Measurements from ENCODE around the gene RAF1.
"Not testable (repeated sequence)": the region's sequence is repeated elsewhere in the genome, so short reads cannot be mapped to it uniquely, and the experiment has no call there.

Gene RAF1

DNA sequence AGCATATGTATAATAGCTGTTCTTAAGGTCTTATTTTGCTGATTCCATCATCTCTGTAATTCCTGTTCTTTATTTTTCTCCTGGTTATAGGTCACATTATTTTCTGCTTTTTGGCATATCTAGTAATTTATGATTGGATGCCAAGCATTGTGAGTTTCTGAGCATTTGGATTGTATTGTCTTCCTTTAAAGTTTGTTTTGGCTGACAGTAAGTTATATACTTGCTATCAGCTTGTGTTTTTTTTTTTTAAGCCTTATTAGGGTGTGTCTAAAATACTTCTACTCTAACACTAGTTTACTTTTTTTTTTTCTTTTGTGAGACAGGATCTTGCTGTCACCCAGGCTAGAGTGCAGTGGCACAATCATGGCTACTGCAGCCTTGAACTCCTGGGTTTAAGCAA lies 96.9 kb downstream of the RAF1 start:
- in situ Hi-C loops (cut with MboI; ENCODE audit: low sequenced_read_pairs): no loop called here

DNA sequence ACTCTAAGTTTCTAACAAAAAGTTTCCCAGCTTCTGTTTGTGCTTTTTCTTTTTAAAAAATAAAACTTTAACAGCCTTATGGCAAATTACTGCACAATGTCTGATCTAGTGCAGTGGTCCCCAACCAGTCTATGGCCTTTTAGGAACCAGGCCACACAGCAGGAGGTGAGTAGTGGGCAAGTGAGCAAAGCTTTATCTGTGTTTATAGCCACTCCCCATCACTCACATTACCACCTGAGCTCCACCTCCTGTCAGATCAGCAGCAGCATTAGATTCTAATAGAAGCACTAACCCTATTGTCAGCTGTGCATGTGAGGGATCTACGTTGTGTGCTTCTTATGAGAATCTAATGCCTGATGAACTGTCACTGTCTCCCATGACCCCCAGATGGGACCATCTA lies 101.5 kb downstream of the RAF1 start:
- in situ Hi-C loops (cut with MboI; ENCODE audit: low sequenced_read_pairs): no loop called here

DNA sequence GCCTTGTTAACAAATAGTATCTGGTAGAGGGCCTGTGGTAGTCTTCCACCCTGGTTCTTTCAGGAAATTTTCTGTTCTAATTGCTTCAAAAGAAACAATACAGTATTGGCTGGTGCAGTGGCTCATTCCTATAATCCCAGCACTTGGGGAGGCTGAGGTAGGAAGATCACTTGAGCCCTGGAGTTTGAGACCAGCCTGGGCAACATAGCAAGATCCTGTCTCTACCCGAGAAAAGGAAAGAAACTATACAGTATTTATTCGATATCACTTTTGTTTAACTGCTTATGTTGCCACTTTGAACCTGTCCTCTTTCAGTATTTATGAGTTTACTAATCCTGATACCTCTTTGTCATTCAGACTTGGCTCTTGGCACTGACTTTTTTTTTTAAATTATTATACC lies 102.5 kb downstream of the RAF1 start:
- in situ Hi-C loops (cut with MboI; ENCODE audit: low sequenced_read_pairs): no loop called here

DNA sequence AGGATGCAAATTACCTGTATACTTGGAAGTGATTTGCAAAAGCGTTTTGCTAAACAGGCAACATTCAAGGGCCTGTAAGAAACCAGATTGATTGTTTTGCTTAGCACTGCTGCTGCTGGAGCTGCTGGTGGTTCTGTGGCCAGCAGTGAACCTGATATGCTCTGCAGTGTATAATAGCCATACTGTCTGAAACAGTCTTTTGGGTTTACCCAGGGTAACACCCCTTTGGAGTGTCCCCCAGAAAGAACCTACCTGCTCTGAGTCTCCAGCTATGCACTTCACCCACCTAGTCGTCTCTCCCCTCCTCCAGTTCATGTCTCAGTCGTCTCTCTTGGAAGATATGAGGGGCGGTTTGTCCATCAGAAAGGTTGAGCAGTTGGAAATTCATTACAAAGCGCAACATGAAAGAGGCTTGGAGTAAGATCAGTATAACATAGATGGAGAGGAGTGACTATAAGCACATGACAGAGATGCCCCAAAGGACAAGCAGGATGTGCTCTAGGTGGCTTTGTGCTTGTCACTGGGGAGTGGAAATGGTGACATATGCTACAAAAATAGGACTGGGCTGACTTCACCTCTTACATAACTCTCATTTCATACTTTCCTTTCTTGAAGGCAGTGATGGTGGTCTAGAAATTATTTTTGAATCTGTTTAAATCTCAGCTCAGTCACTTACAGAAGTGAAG lies 103.3 kb downstream of the RAF1 start:
- in situ Hi-C loops (cut with MboI; ENCODE audit: low sequenced_read_pairs): no loop called here

DNA sequence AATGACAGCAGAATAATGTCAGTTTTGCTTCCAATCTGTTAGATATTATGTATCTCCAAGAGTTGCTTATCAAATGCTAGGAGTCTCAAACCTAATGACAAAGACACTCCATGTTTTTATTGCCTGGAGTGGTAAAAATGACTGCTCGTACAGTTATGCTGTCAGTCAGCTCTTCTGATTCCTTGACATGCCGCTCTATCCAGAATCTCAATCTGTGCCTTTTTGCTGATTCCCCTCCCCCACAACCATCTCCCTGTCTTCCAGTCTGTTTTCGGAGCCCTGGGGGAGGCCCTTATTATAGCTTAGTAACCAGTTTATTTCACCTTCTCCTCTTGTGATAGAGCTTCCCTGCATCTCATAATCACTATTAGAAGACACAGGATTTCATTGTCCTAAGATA lies 104.4 kb downstream of the RAF1 start:
- in situ Hi-C loops (cut with MboI; ENCODE audit: low sequenced_read_pairs): no loop called here

DNA sequence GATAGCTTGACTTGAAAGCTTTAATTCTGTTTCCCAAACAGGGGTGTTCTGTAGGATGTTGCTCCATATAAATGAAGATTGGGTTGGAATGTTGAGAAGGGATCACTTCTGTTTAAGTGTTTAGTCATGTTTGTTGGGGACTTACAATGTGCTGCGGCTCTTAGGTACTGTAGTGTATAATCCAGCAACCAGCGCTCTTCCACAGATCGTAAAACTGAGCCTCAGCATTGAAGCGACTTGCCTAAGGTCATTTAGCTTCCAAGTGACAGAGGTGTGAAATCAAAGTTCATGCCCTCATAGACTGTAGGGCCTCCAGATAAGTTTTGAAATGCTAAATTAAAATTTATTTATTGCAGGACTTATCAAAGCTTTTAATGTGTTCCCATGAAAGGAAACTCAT lies 105.2 kb downstream of the RAF1 start:
- in situ Hi-C loops (cut with MboI; ENCODE audit: low sequenced_read_pairs): no loop called here

DNA sequence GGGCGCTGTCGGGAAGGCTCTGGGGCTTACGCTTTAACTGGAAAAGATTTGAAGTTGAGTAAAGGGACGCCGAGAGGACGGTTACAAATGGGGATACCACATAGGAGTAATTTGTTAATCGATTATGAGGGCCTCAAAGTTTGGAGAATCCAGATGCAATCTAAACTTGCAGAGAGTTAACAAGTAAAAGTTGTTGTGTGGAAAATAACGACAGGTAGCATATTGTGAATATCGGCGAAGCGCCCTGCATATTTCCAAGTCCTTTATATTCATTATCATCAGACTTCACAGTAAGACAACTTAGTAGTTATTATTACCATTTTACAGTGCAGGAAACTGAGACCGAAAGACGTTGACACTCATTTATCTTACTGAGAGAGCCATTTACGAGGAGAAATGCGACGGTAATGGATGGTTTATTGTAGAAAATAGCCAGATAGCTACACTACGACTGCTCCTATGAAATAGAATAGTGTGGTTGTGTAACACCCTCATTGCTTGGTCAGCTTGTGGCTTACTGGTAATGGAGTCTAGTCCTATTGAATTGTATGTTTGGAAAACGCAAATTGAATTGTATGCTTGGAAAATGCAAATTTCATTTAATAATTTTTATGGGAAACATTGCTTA lies 106.3 kb downstream of the RAF1 start:
- in situ Hi-C loops (cut with MboI; ENCODE audit: low sequenced_read_pairs): no loop called here

DNA sequence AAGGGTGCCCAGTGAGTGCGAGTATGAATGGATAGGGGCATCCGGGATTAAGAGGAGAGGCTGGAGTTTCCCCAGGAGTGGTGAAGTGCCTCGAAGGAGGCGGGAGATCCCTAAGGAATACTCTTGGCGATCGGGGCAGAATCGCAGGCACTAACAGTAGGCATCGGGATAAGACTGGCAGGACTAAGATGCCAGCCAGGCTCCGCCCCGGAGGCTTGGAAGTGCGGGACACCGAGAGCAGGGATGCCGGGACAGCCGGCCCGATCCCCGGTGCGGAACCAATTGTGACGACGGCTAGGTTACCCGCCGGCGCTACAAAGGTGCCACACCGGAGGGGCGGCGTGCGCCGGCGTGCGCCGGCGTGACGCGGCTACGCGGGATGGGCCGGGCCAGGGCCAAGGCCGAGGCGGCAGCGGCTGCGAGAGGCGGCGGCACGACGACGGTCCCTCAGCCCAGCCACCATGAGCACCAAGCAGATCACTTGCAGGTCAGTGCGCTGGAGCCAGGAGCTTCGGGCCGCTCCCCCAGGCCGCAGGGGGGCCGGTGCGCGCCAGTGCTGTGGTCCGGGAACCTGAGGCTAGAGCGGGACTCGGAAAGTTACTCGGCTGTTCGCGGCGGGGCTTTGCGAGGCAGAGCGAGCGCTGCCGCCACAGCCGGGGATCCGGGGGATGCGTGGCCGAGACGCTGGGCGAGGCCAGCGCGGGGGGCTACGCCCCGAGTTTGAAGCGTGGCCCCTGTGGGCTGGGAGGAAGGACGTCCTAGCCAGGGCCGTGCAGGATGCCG lies 107.0 kb downstream of the RAF1 start, which contains the start of gene MKRN2:
MKRN2 (plus strand) TSS at position 398 of the 783 bp plus-strand sequence; CDS start at position 462, 64 bp downstream.
- in situ Hi-C loops (cut with MboI; ENCODE audit: low sequenced_read_pairs): no loop called here

DNA sequence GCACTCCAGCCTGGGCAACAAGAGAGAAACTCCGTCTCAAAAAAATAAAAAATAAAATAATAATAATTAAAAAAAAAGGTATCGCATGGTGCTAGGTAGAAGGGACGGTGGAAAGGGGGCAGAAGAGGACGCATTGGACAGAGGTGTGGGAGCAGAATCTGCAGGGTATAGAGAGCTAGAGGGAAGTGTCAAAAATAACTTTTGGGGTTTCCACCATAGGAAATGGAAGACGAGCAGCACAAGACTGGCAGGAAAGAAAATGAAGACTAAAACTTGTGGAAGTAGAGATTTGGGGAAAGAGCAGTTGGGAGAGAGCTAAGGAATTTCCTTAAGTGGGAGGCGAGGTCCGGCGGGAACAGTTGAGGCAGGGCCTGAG lies 107.6 kb downstream of the RAF1 start:
- in situ Hi-C loops (cut with MboI; ENCODE audit: low sequenced_read_pairs): no loop called here

DNA sequence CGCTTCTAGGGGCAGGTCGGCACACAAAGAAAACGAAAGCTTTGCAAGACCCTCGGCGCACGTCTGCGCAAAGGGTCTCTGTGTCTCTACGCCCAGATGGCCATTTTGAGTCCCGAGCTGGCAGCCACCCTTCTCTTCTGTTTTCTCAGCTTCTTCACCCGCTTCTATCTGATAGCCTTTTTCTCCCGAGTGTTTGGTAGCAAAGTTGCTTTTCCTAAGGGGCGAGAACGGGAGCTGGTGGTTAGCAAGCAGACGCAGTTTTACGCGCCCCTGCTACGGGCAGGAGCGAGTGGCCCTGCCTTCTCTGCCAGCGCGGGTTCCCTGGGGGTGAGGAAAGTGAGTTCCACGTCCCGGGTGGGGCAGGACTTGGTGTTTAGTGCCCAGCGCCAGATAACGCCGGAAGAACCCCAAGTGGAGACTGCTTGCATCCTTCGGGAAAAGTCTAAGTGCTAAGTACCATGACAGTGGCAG lies 110.0 kb downstream of the RAF1 start:
- in situ Hi-C loops (cut with MboI; ENCODE audit: low sequenced_read_pairs): no loop called here

DNA sequence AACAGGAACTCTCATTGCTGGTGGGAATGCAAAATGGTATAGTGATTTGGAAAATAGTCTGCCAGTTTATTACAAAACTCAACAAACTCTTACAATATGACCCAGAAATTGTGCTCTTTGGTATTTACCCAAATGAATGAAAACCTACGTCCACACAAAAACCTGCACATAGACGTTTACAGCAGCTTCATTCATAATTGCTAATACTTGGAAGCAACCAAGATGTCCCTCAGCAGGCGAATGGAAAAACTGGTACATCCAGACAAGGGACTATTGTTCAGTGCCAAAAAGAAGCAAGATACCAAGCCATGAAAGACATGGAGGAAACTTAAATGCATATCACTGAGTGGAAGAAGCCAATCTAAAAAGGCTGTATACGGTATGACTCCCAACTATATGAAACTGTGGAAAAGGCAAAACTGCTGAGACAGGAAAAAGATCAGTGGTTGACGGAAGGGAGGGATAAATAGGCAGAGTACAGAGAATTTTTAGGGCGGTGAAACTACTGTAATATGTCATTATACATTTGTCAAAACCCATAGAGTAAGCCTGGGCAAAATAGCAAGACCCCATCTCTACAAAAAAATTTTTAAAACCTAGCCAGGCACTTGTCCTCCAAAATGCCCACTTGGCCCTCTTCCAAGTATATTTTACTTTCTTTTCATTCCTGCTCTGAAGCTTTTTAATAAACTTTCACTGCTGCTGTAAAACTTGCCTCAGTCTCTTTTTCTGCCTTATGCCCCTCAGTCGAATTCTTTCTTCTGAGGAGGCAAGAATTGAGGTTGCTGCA lies 113.8 kb downstream of the RAF1 start:
- in situ Hi-C loops (cut with MboI; ENCODE audit: low sequenced_read_pairs): no loop called here

DNA sequence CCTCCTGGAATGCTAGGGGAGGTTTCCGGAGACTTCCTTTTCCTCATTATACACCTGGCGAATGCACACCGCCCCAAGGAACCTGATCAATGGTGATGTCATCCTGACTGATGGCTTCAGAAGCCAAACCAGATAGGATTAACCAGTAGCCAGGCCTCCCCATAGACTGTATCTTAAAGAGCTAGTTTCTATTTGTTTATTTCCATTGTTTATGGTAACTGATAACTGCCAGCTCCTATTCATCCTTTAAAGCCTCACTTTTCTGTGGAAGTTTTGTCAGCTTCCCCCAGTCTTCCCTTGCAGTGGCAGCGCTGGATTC lies 118.5 kb downstream of the RAF1 start, which contains the start of gene MKRN2OS:
MKRN2OS (minus strand) TSS at position 27 of the 319 bp plus-strand sequence. CDS start 35 bp downstream, outside the sequence.
- in situ Hi-C loops (cut with MboI; ENCODE audit: low sequenced_read_pairs): no loop called here

DNA sequence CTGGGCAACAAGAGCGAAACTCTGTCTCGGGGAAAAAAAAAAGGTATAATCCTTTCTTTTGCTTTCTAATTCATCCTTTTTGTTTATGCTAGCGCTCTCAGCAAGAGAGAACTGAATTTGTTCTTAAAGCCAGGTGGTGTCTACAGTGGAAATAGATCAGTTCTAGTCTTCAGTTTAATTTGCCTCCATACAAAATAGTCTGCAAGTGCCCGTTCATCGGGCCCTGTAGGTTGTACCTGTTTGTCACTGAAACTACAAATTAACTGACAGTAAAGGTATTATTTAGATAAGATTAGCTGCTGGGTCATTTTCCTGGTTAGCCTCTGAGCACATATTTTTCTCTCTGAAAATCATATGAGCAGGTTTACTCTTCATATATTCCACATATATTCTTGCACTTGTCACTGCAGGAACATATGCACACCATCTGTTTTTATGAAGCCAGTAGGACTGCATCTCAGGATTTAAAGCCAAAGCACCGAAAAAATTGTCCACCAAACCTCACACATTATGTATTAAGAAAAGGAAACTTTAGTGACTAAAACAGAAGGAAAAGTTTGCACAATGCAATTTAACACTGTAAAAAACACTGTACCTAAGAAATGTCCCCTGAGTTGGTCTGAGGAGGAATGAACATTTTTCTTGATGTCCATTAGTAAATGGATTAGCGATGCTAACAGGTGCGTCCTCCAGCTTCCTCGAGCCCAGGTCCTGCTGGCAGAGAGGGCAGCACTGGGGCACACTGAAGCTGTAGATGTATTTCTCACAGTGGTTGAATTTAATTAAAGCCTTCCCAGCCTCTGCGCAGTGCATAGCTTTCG lies 119.1 kb downstream of the RAF1 start:
- in situ Hi-C loops (cut with MboI; ENCODE audit: low sequenced_read_pairs): no loop called here

DNA sequence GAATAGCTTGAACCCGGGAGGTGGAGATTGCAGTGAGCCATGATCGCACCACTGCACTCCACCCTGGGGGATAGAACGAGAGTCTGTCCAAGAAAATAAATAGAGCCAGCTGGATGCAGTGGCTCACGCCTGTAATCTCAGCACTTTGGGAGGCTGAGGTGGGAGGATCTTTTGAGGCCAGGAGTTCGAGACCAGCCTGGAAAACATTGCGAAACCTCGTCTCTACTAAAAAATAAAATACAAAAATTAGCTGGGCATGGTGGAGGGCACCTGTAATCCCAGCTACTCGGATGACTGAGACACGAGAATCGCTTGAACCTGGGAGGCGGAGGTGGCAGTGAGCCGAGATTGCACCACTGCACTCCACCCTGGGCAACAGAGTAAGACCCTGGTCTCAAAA lies 120.4 kb downstream of the RAF1 start:
- in situ Hi-C loops (cut with MboI; ENCODE audit: low sequenced_read_pairs): not testable (repeated sequence)

DNA sequence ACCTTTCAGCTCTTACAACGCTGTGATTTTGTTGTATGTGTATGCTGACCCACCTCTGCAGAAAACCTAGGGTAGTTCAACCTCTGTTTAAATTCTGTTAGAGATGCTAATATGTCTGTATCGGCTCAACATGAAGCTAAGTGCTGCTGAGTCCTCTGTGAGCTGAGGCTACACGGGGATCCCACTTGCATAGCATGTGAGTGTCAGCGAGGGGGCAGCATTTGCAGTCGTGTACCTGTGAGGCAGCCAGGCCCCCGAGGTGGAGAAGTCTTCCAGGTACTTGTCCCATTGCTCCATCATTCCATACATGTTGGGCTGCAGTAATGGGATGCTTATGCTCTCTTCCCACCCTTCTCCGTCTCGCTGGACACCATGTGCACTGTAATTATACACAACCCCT lies 122.3 kb downstream of the RAF1 start:
- in situ Hi-C loops (cut with MboI; ENCODE audit: low sequenced_read_pairs): no loop called here

DNA sequence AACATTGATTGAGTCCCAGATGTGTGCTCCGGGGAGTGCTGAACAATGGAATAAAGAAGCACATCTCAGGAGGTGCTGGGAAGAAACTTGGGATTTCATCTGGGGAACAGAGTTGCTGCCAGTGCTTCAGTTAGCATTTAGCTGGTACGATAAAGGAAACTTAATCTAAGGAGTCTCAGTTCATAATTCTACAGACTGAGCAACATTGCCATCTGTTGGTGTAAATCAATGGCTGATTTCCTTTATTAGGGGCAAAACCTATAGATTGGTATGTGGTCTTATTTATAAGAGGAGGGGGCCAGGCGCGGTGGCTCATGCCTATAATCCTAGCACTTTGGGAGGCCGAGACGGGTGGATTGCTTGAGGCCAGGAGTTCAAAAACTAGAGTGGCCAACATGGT lies 127.5 kb downstream of the RAF1 start:
- in situ Hi-C loops (cut with MboI; ENCODE audit: low sequenced_read_pairs): no loop called here

Measured in HL-60/S4 (cell line).